ENCODE data around the gene CDH26. TPM values are rescaled to one million over a fixed set of nuclear protein-coding genes. Genes with fewer than 3 reads are reported as not detected.

Gene CDH26
- total and polyA plus RNA-seq, 9 of the 15 experiments (the other 6 are each of a cell fraction or from before 2014, with no cell fraction given) = 0.07 to 0.13 (median 0.10) TPM; not detected in 4

DNA sequence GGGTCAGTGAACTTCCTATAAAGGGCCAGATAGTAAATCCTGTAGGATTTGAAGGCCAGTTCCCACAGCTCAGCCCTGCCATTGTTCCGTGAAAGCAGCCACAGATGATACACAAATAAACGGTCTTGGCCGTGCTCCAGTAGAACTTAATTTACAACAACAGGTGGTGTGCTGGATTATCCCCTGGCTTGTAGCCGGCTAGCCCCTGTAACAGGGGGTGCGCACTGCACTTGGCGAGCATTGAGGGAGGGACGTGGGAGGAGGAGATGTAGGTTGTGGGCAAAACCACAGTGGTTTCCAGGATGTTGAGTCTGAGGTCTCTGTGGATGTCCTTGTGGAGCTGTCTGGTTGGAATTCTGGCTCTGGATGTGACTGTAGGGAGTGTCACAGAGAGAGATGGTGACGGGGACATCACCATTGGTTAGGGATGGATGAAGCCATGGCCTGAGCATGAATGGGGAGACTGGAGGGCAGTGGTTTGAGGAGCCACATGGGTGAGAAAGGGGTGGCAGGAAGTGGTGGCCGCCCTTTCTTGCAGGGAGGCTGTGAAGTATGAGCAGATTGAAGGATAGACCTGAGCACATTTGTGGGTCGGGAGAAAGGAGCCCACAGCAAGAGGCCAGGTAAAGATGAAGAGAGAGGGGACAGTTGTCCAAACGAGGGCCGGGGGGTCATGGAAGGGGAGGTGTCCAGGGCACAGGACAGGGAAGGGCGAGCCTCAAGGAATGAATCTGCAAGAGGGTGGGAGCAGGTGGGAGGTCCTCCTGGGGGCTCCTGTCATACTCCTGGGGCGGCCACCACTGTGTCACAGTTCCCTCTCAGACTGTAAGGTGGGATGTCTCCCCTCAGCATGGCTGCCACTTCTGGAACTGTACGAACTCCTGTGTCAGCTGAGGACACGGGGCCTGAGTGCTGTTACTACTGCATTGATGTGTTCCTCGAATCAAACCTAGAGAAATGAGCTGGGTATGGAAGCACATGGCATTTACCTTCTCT, 53.6 kb downstream of the CDH26 start:
- WGBS (ENCODE audit: insufficient coverage, low coverage, missing lambda C conversion rate) = 2% methylated on average over 16 of the region's 17 CpGs
- Histone ChIP-seq H3K9ac (ENCODE audit: insufficient read depth in 1 of 2, low read depth in 2 of 2, low read length in 2 of 2) (no peak overlapping the region), H3K36me3 (ENCODE audit: control insufficient read depth, insufficient read depth, low read length) (no peaks in the 10 kb centered on the region), H3K4me3 (no peak overlapping the region), H2AFZ (ENCODE audit: low read depth, low read length) (no peak overlapping the region), H4K20me1 (replicated peaks; ENCODE audit: control insufficient read depth, insufficient read depth, low read length) (no peaks in the 10 kb centered on the region), H3K4me2 (ENCODE audit: insufficient read depth, low read length) (no peak overlapping the region), H3K9me1 (ENCODE audit: control insufficient read depth, insufficient read depth, low read length) (no peaks in the 10 kb centered on the region), H3K9me3 (replicated peaks; ENCODE audit: control insufficient read depth, insufficient read depth, low read depth, low read length) (no peaks in the 10 kb centered on the region), H3K27ac (ENCODE audit: extremely low read depth, low read depth, low read length) (no peak overlapping the region), H3K27me3 (ENCODE audit: control insufficient read depth in 2 of 2, insufficient read depth in 2 of 2, low read length in 2 of 2) (peaks cover 3 to 11% of the 10 kb centered on the region in 2 experiments; a peak in 3 of 5 replicates), H3K4me1 (replicated peaks in 1 of 2; ENCODE audit: control insufficient read depth in 2 of 2, insufficient read depth in 2 of 2, low read length in 2 of 2) (no peaks in the 10 kb centered on the region), H3K79me2 (ENCODE audit: control insufficient read depth, insufficient read depth, low read length) (no peaks in the 10 kb centered on the region)
- intact Hi-C loops (cut with micrococcal nuclease) (no loop called here), in situ Hi-C loops (cut with MboI) (no loop called here)
- no peak for TF ChIP-seq ZFPM2 (CRISPR knock-in tag; IDR thresholded peaks at IDR 0.05)
- no peak for TF ChIP-seq MXD1 (CRISPR knock-in tag; IDR thresholded peaks at IDR 0.05; ENCODE audit: borderline replicate concordance, poor library complexity, severe bottlenecking)
- no peak for TF ChIP-seq E2F3 (CRISPR knock-in tag; IDR thresholded peaks at IDR 0.05)
- no peak for TF ChIP-seq ZNF121 (CRISPR knock-in tag; conservative IDR thresholded peaks at IDR 0.05)
- TF ChIP-seq SMAD2 (IDR thresholded peaks at IDR 0.05; ENCODE audit: low read depth, low read length) = no peak
- POLR2A ChIA-PET = interaction anchor here (0.6 kb wide), 2 partner anchors 226 to 453 kb away, joined by 3 to 4 read pairs; no protein-coding TSS in a partner anchor
- CTCF ChIA-PET (ENCODE audit: low intra/inter-chr PET ratio) = no interaction called here
- no peak for FAIRE-seq
- BruUV-seq (replicated peaks) = no TSS peak
- no peak for DNase-seq (ENCODE audit: extremely low read depth in 1 of 4, low spot score in 3 of 4)
- no peak for ATAC-seq
